Mucosa of stomach (tissue), 1 donor: ENCODE measurements around the gene RADIL.

ENCODE experiments used
- H3K27me3 ChIP-seq: one replicate; pipeline ENCODE4 v1.7.0; 2013; ENCODE audit warnings: mild to moderate bottlenecking, low read length; ENCODE audit not compliant: control insufficient read depth, insufficient read depth
- H3K36me3 ChIP-seq: one replicate; pipeline ENCODE4 v1.7.0; 2013; ENCODE audit warnings: low read length; ENCODE audit not compliant: control insufficient read depth, insufficient read depth
- H3K4me1 ChIP-seq: one replicate; pipeline ENCODE4 v1.7.0; 2013; ENCODE audit warnings: mild to moderate bottlenecking, low read length; ENCODE audit not compliant: control insufficient read depth, insufficient read depth
- H3K4me3 ChIP-seq: one replicate; pipeline ENCODE4 v1.7.0; 2013; ENCODE audit warnings: low read length
- H3K9ac ChIP-seq: one replicate; pipeline ENCODE4 v1.7.0; 2013; ENCODE audit warnings: mild to moderate bottlenecking, low read length, moderate library complexity
- H3K9me3 ChIP-seq: one replicate; pipeline ENCODE4 v1.7.0; 2013; ENCODE audit warnings: mild to moderate bottlenecking, low read length, moderate library complexity; ENCODE audit not compliant: control insufficient read depth
- donor health status: Pancreatic carcinoma.

RADIL gene

DNA sequence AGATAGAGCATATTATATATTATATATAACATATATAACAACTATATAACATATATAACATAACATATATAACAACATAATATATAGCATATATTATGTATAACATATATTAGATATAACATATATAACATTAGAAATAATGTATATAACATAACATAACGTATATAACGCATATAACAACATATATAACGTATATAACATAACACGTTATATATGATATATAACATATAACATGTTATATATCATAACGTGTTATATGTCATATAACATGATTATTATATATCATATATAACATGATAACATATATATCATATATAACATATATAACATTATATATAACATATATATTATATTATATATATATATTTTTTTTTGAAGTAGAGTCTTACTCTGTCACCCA is 104.4 kb downstream of the RADIL start:
- peaks cover 6% of the 10 kb centered on the region for H3K4me1 ChIP-seq
- H3K36me3 ChIP-seq = peaks cover 9% of the 10 kb centered on the region
- no peak overlapping the region for H3K4me3 ChIP-seq
- no peaks in the 10 kb centered on the region for H3K9me3 ChIP-seq
- H3K9ac ChIP-seq = no peak overlapping the region
- no peaks in the 10 kb centered on the region for H3K27me3 ChIP-seq

GRCh38 chr7:4775848-4776623 is 107.5 kb downstream of the RADIL start:
- Histone ChIP-seq H3K4me1 (peaks cover 10% of the 10 kb centered on the region), H3K36me3 (peaks cover under 1% of the 10 kb centered on the region), H3K27me3 (no peaks in the 10 kb centered on the region), H3K9me3 (no peaks in the 10 kb centered on the region), H3K9ac (peak overlapping the region; percentile 96), H3K4me3 (peak overlapping the region; percentile 91)

GRCh38 chr7:4775250-4775847 is 108.2 kb downstream of the RADIL start, which contains the start of gene AP5Z1:
Gene AP5Z1 (plus strand): TSS chr7:4775623. CDS start chr7:4775716, 93 bp downstream.
- peak within 1 kb of the TSS; percentile 96 for H3K9ac ChIP-seq
- H3K4me3 ChIP-seq = peak within 1 kb of the TSS; percentile 91
- no peaks in the 10 kb centered on the region for H3K27me3 ChIP-seq
- no peaks in the 10 kb centered on the region for H3K36me3 ChIP-seq
- H3K9me3 ChIP-seq = no peaks in the 10 kb centered on the region
- peaks cover 10% of the 10 kb centered on the region for H3K4me1 ChIP-seq

DNA sequence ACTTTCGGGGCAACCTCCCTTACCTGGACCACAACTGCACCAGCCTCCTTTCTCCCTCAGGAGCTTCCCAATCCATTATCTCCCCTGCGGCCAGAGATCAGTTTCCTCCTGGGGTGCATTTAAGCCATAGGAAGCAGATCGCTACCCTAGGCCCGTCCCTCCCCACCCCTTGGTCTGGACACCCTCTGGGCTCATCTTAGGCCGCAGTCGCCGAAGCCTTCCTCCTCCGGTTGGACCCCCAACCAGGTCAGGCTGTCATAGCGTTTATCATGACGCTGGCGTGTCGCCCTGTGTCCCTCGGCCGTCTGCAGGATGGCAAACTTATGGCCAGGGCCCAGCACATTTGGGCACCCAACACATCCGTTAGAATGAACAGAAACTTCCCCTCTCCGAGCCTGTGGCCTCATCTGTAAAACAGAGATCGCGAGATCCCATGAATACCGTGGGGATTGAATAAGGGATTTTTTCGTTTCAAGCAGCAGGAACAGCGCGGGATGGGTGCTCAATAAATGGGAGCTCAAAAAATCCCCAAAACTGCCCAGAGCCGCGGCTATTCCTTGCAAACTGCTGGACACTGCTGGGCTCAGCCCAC is 108.8 kb downstream of the RADIL start:
- H3K4me1 ChIP-seq = peaks cover 10% of the 10 kb centered on the region
- no peaks in the 10 kb centered on the region for H3K27me3 ChIP-seq
- no peaks in the 10 kb centered on the region for H3K9me3 ChIP-seq
- H3K9ac ChIP-seq = peak overlapping the region; percentile 96
- H3K36me3 ChIP-seq = no peaks in the 10 kb centered on the region
- peak overlapping the region; percentile 91 for H3K4me3 ChIP-seq

- no peaks in the 10 kb centered on the region for H3K27me3 ChIP-seq
These were observed 109.5 kb downstream of the RADIL start for GRCh38 chr7:4774007-4774406.

DNA sequence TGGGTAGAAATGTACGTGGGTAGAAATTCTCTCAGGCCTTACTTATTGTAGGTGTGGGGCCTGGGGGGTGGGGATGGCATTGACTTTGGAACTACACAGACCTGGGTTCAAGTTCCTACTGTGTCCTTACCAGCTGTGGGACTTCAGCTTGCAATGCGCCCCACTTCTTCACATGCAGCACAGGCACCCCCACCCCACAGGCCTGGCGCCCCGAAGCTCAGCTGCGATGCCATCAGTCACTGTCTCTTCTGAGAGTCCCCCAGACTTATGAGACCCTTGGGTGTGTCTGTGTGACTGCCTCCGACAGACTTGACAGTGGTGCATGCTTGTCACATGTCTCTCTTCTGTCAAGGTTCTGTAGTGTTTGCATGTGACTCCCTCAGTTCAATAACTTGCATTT is 111.2 kb downstream of the RADIL start:
- no peaks in the 10 kb centered on the region for H3K9me3 ChIP-seq
- peaks cover 10% of the 10 kb centered on the region for H3K4me1 ChIP-seq
- no peaks in the 10 kb centered on the region for H3K36me3 ChIP-seq

More at GRCh38 chr7:4774007-4774406, 109.5 kb downstream of the RADIL start:
- Histone ChIP-seq H3K4me3 (no peak overlapping the region), H3K9ac (no peak overlapping the region), H3K36me3 (no peaks in the 10 kb centered on the region), H3K9me3 (no peaks in the 10 kb centered on the region), H3K4me1 (peaks cover 10% of the 10 kb centered on the region)

GRCh38 chr7:4771737-4772136 is 111.8 kb downstream of the RADIL start:
- H3K9me3 ChIP-seq = no peaks in the 10 kb centered on the region
- no peak overlapping the region for H3K9ac ChIP-seq
- no peaks in the 10 kb centered on the region for H3K27me3 ChIP-seq
- peaks cover 10% of the 10 kb centered on the region for H3K4me1 ChIP-seq
- no peak overlapping the region for H3K4me3 ChIP-seq
- no peaks in the 10 kb centered on the region for H3K36me3 ChIP-seq

More for the DNA sequence above, 111.2 kb downstream of the RADIL start:
- H3K9ac ChIP-seq = no peak overlapping the region
- H3K27me3 ChIP-seq = no peaks in the 10 kb centered on the region
- no peak overlapping the region for H3K4me3 ChIP-seq

DNA sequence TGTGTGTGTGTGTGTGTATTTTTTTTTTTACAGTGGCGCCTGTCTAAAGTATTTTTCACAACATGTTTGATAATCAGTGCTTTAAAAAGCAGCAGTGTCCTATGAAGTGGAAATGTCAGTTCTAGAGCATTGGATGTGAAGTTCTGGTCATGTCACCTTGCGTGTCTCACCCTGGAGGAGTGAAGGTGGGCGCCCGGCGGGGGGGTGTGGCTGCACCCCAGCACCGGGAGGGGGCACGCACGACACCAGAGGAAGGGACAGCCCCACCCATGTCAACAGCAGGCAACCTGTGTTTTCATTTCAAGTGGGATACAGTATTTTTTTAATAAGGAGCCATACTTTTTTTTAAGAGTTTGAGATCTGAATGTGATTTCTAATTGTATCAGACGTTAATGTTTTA is 112.6 kb downstream of the RADIL start:
- Histone ChIP-seq H3K4me3 (no peak overlapping the region), H3K36me3 (no peaks in the 10 kb centered on the region), H3K4me1 (peaks cover 10% of the 10 kb centered on the region), H3K9ac (no peak overlapping the region), H3K9me3 (no peaks in the 10 kb centered on the region), H3K27me3 (no peaks in the 10 kb centered on the region)

- H3K9ac ChIP-seq = no peak overlapping the region
These were observed 113.8 kb downstream of the RADIL start for GRCh38 chr7:4769761-4770160.

GRCh38 chr7:4768597-4769569 is 114.6 kb downstream of the RADIL start:
- H3K9me3 ChIP-seq = no peaks in the 10 kb centered on the region
- no peaks in the 10 kb centered on the region for H3K27me3 ChIP-seq
- no peaks in the 10 kb centered on the region for H3K36me3 ChIP-seq
- peaks cover 1% of the 10 kb centered on the region for H3K4me1 ChIP-seq
- no peak overlapping the region for H3K4me3 ChIP-seq
- no peak overlapping the region for H3K9ac ChIP-seq

More at GRCh38 chr7:4769761-4770160, 113.8 kb downstream of the RADIL start:
- H3K4me1 ChIP-seq = peaks cover 10% of the 10 kb centered on the region
- no peaks in the 10 kb centered on the region for H3K36me3 ChIP-seq
- H3K4me3 ChIP-seq = no peak overlapping the region
- H3K9me3 ChIP-seq = no peaks in the 10 kb centered on the region
- no peaks in the 10 kb centered on the region for H3K27me3 ChIP-seq

GRCh38 chr7:4766666-4767519 is 116.6 kb downstream of the RADIL start:
- no peaks in the 10 kb centered on the region for H3K27me3 ChIP-seq
- H3K9ac ChIP-seq = no peak overlapping the region
- no peak overlapping the region for H3K4me3 ChIP-seq
- no peaks in the 10 kb centered on the region for H3K9me3 ChIP-seq
- peaks cover 12% of the 10 kb centered on the region for H3K36me3 ChIP-seq
- H3K4me1 ChIP-seq = no peaks in the 10 kb centered on the region
